Fibroblast of skin of left quadriceps (primary cell): ENCODE measurements around the gene SHISA4.
"Not testable (repeated sequence)": the region's sequence is repeated elsewhere in the genome, so short reads cannot be mapped to it uniquely, and the experiment has no call there.

Source experiments
- DNase-seq, 2 experiments: peaks; one replicate each; pipeline ENCODE4 v3.0.0-alpha.2; 2013; ENCODE audit warnings: low read depth in 2 of 2

SHISA4 gene

DNA sequence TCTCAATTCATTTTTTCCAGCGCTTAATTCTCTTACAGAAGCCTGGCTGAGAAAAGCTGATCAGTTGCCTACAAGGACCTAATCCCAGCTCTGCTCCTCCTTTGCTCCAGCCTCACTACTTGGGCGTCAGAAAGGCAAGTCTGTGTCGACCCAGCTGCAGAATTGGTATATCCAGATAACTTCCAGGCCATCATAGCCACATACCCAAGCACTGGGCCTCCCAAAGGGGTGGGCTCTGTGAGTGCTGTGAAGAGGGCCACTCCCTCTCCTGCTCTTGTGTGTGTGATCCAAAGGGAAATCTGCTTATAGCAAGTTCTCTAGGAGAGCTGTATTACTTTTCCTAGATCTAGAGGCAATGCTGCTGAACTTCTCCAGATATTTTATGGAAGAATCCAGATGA, 39.6 kb downstream of the SHISA4 start:
- no peak for DNase-seq

DNA sequence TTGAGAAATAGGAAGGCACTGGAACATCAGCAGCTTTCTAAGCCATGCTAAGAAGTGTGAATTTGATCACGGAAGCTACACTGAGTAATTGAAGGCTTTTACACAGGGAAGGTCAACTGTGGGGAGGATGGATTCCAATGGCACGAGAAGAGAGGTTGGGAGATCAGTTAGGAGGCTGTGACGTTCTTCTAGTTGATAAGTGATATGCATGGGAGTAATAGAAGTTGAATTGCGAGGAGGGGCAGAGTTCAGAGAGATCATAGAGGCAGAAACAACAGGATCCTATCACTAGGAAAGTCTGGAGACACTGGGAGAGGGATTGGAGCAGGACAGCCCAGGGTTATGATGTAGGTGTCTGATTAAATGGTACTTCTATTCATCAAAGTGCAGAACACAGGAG, 41.4 kb downstream of the SHISA4 start:
- DNase-seq = no peak

DNA sequence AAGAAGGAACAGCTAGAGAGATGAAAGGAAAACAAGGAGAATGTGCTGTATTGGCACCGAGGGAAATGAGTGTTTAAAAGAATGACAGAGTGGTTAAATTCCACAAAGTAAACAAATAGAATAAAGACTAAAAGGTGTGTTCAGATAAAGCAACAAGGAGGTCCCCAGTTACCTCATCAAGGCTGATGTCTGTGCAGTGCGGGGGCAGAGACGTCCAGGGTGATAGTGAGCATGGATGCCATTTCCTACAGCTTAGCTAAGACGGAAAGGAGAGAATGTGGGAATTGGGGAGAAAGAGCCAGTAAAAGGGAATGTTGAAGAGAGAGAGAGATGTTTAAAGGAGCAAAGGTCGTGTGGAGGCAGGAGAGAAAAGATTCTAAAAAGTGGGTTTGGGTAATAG, 42.1 kb downstream of the SHISA4 start:
- no peak for DNase-seq

DNA sequence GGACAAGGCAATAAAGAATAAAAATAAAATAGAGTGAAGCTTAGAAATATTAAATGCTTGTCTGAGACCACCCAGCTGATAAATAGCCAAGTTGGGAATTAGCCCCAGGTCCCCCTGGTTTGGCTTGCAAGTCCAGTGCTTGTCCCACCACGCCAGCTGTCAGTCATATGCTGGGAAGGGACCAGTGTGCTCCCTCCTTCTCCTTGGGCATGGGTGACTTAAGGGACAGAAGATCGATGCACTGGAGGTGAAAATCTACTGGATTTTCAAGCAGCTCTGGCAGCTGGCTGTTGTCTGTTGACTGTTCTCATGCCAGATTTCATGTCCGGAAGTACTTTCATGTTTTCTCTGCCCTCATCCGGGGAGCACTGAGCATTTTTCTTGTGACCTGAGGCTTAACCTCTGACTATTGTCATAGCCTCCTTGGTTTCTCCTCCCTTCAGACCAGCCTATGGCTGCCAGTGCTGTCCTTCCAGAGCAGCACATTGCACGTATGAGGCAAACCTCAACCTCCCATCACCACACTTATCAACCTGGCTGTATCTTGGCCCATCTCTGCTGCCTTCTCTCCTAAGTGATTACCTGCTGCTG, 45.2 kb downstream of the SHISA4 start:
- no peak for DNase-seq

DNA sequence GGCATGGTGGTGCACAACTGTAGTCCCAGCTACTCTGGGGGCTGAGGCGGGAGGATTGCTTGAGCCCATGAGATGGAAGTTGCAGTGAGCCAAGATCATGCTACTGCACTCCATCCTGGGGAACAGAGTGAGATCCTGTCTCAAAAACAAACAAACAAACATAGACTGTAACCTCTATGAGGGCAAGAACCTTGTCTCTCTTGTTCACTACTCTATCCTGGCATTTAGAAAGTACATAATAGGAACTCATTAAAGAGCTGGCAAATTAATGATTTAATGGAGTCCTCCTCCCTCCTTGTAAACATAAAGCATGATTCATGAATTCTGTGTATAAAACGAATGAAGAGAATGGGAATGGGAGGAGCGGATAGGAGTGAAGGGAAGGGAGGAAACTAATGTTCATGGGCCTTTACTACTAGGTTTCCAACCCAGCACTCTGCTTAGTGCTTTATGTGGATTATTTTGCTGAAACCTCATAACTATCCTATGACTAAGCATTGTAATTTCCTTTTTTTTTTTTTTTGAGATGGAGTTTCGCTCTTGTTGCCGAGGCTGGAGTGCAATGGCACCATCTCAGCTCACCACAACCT, 49.0 kb downstream of the SHISA4 start:
- peak; percentile 56 to 65 for DNase-seq

DNA sequence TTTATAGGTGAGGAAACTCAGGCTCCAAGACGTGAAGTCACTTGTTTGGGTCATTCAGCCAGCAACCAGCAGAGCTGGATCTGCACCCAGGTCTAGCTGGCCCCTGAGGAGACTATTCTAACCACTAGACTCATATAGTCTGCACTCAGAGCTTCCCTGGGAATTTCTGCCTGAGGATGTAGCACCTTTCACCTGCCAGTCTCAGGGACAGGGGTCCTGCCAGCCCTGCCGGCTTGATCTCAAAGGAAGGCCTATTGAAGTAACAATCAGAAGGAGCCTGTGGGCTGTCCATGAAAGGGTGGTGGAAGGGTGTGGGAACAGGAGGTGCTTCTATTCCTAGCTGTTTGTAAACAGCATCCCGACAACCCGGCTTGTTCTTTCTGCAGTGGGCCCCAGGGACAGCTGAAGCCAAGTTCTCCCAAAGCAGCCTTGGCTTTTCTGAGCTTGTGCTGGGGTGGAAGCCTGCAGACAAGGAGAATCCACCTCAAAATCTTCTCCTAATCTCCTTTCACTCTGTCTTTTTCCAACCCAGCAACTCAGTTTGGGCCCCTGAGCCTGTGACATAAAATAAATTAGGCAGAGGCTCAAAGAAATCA, 49.8 kb downstream of the SHISA4 start:
- no peak for DNase-seq

DNA sequence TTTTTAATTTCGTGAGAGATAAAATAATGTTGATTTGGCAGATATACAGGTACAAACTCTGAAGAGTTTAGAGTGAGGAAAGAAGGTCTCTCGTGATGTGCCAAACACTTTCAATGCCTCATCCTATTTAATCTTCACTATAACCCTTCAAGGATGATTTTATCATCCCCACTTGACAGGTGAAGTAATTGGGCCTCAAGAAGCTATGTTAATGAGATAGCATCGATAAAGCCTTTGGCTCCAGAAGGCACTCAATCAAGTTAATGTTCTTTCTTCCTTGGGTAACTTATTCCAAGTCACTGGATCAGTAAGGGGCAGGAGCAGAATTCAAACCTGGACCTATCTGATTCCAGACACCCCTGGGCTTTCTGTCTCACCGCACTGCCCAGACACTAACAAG, 50.5 kb downstream of the SHISA4 start:
- DNase-seq = no peak

DNA sequence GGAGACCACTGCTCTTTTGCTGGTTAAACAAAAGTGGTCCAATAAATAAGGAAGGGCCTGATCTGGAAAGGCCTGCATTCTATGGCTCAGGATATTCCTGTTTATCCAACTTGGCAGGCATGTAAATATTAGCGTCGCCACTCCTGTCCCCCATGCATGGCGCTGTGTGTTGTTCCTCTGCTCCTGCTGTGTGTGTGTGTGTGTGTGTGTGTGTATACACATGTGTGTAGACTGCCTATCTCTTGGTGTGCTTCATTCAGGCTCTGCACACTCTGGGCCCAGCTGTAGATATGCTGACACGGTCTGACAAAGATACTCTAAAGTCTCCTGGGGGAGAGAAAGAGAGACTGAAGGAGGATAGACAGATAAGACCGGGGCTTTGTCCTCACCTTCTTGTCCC, 50.9 kb downstream of the SHISA4 start:
- DNase-seq = no peak

DNA sequence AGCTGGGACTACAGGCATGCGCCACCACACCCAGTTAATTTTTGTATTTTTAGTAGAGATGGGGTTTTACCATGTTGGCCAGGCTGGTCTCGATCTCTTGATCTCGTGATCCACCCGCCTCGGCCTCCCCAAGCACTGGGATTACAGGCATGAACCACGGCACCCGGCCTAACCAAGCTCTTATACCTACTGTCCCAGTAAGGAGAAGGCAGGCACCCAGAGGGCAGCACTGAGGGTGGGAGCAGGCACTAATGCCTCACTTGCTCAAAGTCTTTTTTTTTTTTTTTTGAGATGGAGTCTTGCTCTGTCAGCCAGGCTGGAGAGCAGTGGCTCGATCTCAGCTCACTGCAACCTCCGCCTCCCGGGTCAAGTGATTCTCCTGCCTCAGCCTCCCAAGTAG, 51.6 kb downstream of the SHISA4 start:
- not testable (repeated sequence) for DNase-seq

DNA sequence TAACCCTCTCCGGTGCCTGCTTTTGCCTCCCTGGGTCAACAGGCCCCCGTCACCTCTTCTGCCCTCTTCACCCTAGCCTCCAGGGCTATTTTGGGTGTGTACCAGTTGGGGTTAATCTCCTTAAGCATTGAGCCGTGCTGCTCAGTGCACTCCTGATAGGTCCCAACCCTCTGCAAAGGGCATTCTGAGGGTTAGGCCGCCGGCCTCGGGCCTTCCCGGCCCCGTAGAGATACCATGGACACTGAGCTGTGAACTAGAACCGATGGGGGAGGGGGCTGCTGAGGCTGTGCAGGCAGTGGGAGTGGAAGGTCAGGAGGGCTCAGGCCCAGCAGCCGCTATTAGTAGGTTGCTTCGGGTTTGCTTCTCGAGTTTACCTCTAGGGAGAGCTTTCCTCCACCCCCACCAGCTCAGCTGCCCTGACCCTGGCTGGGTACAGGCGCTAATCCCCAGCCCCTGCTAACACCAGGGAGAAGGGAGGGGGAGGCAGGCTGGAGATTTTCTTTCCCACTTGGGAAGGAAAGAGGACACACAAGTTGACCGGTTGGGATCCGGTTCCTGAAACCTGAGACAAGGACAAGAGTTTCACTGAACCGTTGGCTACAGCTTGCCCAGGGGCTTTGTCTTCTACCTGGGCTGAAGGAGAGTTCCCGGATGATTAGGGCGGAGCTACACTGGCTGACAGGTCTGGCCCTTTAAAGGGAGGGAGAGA, 52.9 kb downstream of the SHISA4 start:
- no peak for DNase-seq

DNA sequence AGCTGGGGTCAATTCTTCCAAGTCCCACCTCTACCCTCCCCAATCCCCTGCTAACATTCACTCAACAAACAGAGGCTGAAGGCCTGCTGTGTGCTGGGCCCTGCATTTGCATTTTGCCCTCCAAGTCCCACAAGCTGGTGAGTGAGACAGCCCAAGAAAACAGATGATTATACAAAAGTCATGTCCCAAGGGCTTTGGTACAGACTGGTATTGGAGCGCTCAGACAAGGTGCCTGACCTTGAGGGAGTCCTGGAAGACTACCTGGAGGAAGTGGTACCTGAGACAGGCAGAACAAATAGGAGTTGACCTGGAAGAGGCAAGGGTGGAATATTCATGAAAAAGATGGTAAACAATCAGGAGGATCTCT, 53.4 kb downstream of the SHISA4 start:
- DNase-seq = no peak
